ENCODE data around the gene RBP7.

RBP7 gene

DNA sequence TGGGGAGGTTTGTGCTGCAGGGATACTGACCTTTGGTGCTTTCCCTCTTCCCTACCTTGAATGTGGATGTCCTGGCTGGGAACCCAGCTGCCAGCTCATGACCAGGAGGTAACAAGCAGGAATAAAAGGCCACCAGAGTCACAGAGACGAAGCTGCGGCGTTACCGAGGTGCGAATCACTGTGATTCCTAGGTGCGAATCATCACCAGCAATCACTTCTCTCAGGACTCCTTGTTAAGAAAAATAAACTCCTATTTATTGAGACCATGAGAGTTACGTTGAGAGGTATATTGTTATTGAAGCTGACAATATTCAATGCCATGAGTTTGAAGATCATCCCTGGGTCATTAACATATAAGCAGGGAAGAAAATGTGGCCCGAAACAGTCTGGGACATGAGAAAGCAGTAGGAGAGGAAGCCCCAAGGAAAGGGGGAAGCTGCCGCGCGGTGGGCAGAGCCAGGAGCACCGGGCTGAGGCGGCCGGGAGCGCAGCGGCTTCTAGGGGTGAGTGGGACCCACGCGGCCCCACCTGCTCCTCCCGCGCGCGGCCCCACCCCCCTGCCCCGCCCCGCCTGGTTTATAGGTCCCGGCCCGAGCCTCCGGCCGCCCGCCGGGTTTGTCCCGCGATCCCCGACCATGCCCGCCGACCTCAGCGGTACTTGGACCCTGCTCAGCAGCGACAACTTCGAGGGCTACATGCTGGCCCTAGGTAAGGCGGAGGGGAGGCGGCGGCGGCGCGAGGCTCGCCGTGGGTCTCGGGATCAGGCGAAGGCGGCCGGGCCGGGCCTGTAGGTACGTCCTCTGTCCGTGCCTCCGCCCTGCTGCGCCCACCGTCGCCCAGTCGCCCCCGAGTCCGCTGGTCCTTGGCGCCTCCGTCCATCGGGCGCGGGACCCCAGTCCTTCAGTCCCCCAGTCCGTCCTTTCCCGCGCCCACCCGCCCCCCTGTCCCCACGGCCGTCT is at the start of gene RBP7:
RBP7 (plus strand) TSS at position 605 of the 959 bp plus-strand sequence; CDS start at position 636, 31 bp downstream.
- DNase-seq (ENCODE audit: low spot score): peak; percentile 70
- TF ChIP-seq, protein P1, sequence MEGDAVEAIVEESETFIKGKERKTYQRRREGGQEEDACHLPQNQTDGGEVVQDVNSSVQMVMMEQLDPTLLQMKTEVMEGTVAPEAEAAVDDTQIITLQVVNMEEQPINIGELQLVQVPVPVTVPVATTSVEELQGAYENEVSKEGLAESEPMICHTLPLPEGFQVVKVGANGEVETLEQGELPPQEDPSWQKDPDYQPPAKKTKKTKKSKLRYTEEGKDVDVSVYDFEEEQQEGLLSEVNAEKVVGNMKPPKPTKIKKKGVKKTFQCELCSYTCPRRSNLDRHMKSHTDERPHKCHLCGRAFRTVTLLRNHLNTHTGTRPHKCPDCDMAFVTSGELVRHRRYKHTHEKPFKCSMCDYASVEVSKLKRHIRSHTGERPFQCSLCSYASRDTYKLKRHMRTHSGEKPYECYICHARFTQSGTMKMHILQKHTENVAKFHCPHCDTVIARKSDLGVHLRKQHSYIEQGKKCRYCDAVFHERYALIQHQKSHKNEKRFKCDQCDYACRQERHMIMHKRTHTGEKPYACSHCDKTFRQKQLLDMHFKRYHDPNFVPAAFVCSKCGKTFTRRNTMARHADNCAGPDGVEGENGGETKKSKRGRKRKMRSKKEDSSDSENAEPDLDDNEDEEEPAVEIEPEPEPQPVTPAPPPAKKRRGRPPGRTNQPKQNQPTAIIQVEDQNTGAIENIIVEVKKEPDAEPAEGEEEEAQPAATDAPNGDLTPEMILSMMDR (IDR thresholded peaks at IDR 0.05; ENCODE audit: extremely low read depth, missing control alignments): no peak

- TF ChIP-seq, protein P1 (IDR thresholded peaks at IDR 0.05; ENCODE audit: extremely low read depth, missing control alignments): no peak
- DNase-seq (ENCODE audit: low spot score): no peak
Observed at GRCh38 chr1:9957726-9958125, 39.3 kb upstream of the RBP7 start.

DNA sequence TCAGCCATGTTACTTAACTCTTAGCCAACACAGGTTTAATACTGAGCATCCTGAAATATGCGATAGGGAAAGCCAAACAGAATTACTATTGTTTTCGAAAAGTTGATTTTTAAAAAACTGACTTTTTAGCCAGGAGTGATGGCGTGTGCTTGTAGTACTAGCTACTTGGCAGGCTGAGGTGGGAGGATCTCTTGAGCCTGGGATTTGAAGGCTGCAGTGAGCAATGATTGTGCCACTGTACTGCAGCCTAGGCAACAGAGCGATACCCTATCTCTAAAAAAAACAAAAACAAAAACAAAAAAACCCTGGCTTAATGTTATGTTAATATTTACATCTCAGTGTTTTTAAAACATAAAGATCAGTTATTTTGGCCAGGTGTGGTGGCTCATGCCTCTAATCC is 37.0 kb upstream of the RBP7 start:
- no peak for DNase-seq (ENCODE audit: low spot score)
- TF ChIP-seq, protein P1 (IDR thresholded peaks at IDR 0.05; ENCODE audit: extremely low read depth, missing control alignments): no peak

- TF ChIP-seq, protein P1 (IDR thresholded peaks at IDR 0.05; ENCODE audit: extremely low read depth, missing control alignments): no peak
- peak; percentile 45 for DNase-seq (ENCODE audit: low spot score)
Observed at GRCh38 chr1:9960706-9961562, 36.1 kb upstream of the RBP7 start.

DNA sequence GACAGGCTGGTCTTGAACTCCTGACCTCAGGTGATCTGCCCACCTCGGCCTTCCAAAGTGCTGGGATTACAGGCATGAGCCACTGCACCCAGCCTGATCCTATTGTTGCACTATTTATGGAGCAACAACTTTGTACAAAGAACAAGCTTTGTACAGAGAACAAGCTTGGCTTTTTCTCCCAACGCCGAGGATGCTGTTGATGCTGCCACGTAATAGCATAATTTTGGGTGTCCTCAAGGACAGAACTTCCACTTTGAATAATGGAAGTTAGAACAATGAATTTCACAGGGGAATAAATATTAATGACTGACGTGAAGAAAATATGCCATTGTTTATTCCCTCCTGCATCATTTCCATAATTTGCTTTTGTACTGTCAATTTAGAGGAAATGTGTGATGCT is 12.8 kb upstream of the RBP7 start:
- TF ChIP-seq, protein P1 (IDR thresholded peaks at IDR 0.05; ENCODE audit: extremely low read depth, missing control alignments): no peak
- no peak for DNase-seq (ENCODE audit: low spot score)

GRCh38 chr1:9985001-9985400 is 12.0 kb upstream of the RBP7 start:
- TF ChIP-seq, protein P1 (IDR thresholded peaks at IDR 0.05; ENCODE audit: extremely low read depth, missing control alignments): no peak
- DNase-seq (ENCODE audit: low spot score): no peak

DNA sequence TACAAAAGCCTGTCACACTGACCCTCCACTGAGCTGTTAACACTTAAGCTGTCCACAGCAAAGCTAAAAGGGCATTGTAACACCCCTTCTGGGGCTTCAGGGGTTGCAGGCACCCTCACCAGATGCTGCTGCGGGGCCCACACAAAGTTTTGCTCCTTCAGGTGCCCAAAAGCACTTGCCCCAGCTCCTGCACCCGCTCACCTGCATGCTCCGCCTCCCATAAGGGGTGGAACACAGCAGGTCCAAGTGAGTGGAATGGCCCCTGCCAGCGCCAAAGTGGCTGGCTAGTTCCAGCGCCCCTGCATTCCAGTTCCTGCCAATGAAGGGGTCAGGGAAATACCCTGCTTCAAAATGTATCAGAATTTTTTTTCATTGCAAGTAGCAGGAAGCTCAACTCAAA is 7.3 kb upstream of the RBP7 start:
- TF ChIP-seq, protein P1 (IDR thresholded peaks at IDR 0.05; ENCODE audit: extremely low read depth, missing control alignments): no peak
- no peak for DNase-seq (ENCODE audit: low spot score)

Data from GM20000 (cell line).